HCT116 (cell line): ENCODE results near the gene TRPM4. TPM values are rescaled to one million over a fixed set of nuclear protein-coding genes. Genes with fewer than 3 reads are reported as not detected.
"Not testable (repeated sequence)": the region's sequence is repeated elsewhere in the genome, so short reads cannot be mapped to it uniquely, and the experiment has no call there.

Experiments
- ATAC-seq: fragments of 200-7000 bp; cut with Tn5 transposase; 2 replicates; pipeline ENCODE4 v1.9.1; 2020; ENCODE audit warnings: mild to moderate bottlenecking, moderate library complexity
- BruUV-seq: library from RNA; stranded (reverse); fragments of 400-500 nt; replicated peaks from 2 replicates; lab custom pipeline; 2021; lab: Mats Ljungman, UMichigan
- CTCF ChIA-PET: fragments of 300-600 bp; sonication (Branson Sonifier 250); formaldehyde crosslinking; loops from one replicate; lab custom pipeline; 2021; ENCODE audit warnings: antibody characterized with exemption; lab: Charles Lee
- POLR2A ChIA-PET: fragments of 300-600, 350-600 bp; sonication (Branson Sonifier 250); formaldehyde crosslinking; loops from one replicate; lab custom pipeline; 2021; ENCODE audit warnings: antibody characterized with exemption; lab: Charles Lee
- RAD21 ChIA-PET, 2 experiments: fragments of 300-600 bp; sonication (Branson Sonifier 250); formaldehyde crosslinking; loops; one replicate each; lab custom pipeline; 2023; ENCODE audit warnings: low total read pairs in 2 of 2; ENCODE audit not compliant: uncharacterized antibody in 2 of 2, unreplicated experiment in 2 of 2, low non-redundant PET in 1 of 2; lab: Charles Lee
- DNase-seq: peaks from one replicate; pipeline ENCODE4 v3.0.0-alpha.2; 2010; ENCODE audit warnings: low read depth, low spot score
- H2AFZ ChIP-seq: fragments of 200-600 bp; shearing (Covaris generic), sonication (generic); 2 replicates; pipeline ENCODE4 v1.6.1; 2017; ENCODE audit warnings: low read depth, mixed run types, mixed read lengths, antibody characterized with exemption, low read length; ENCODE audit not compliant: poor library complexity, severe bottlenecking
- H3K27ac ChIP-seq: 2 replicates; pipeline ENCODE4 v1.5.1; 2012; ENCODE audit warnings: low read depth, low read length
- H3K27me3 ChIP-seq: fragments of 200-600 bp; sonication (generic); 2 replicates; pipeline ENCODE4 v1.6.1; 2016; ENCODE audit warnings: mixed run types, low read length, mixed read lengths; ENCODE audit not compliant: insufficient read depth
- H3K36me3 ChIP-seq, 2 experiments: fragments of 200-500 bp in 1 of 2; fragments of 200-600 bp in 1 of 2; sonication (Bioruptor generic) in 1 of 2; sonication (generic) in 1 of 2; 2 replicates each; pipeline versions ENCODE4 v1.5.1 to v1.6.1; 2014 to 2016; ENCODE audit warnings: low read length in 2 of 2, inconsistent platforms in 1 of 2, mixed read lengths in 1 of 2, mixed run types in 1 of 2; ENCODE audit not compliant: insufficient read depth in 2 of 2, control insufficient read depth in 1 of 2
- H3K4me1 ChIP-seq, 2 experiments: fragments of 200-600 bp in 1 of 2; sonication (generic) in 1 of 2; 2 replicates each; pipeline versions ENCODE4 v1.5.1 to v1.6.1; 2012 to 2017; ENCODE audit warnings: low read length in 2 of 2, inconsistent platforms in 1 of 2, mild to moderate bottlenecking in 1 of 2, mixed read lengths in 1 of 2, mixed run types in 1 of 2, moderate library complexity in 1 of 2; ENCODE audit not compliant: insufficient read depth in 2 of 2, control insufficient read depth in 1 of 2
- H3K4me2 ChIP-seq: fragments of 200-600 bp; sonication (generic); 2 replicates; pipeline ENCODE4 v1.6.1; 2017; ENCODE audit warnings: mixed run types, low read length, mixed read lengths
- H3K4me3 ChIP-seq, 2 experiments: fragments of 200-600 bp in 1 of 2; sonication (generic) in 1 of 2; replicated peaks in 1 of 2; 2 replicates each; pipeline ENCODE4 v1.5.1; 2011 to 2016; ENCODE audit warnings: low read length in 2 of 2, control low read depth in 1 of 2, low read depth in 1 of 2, mild to moderate bottlenecking in 1 of 2, mixed read lengths in 1 of 2, mixed run types in 1 of 2
- H3K79me2 ChIP-seq: fragments of 200-600 bp; sonication (generic); 2 replicates; pipeline ENCODE4 v1.6.1; 2017; ENCODE audit warnings: mild to moderate bottlenecking, mixed run types, low read length, moderate library complexity, mixed read lengths; ENCODE audit not compliant: insufficient read depth
- H3K9ac ChIP-seq: fragments of 200-600 bp; sonication (generic); 2 replicates; pipeline ENCODE4 v1.6.1; 2016; ENCODE audit warnings: low read length, mixed read lengths
- H3K9me2 ChIP-seq: fragments of 200-600 bp; sonication (generic), shearing (Covaris generic); 2 replicates; pipeline ENCODE4 v1.6.1; 2017; ENCODE audit warnings: mixed run types, mild to moderate bottlenecking, moderate library complexity; ENCODE audit not compliant: insufficient read depth
- H3K9me3 ChIP-seq, 2 experiments: fragments of 200-500 bp in 1 of 2; fragments of 200-600 bp in 1 of 2; sonication (Bioruptor generic) in 1 of 2; sonication (generic) in 1 of 2; 2 replicates each; pipeline ENCODE4 v1.6.1; 2014 to 2017; ENCODE audit warnings: low read length in 2 of 2, mixed read lengths in 2 of 2, inconsistent platforms in 1 of 2, low read depth in 1 of 2, mild to moderate bottlenecking in 1 of 2, mixed run types in 1 of 2, moderate library complexity in 1 of 2; ENCODE audit not compliant: control insufficient read depth in 1 of 2, insufficient read depth in 1 of 2
- H4K20me1 ChIP-seq: fragments of 200-600 bp; sonication (generic), shearing (Covaris generic); 2 replicates; pipeline ENCODE4 v1.6.1; 2017; ENCODE audit warnings: mixed run types, mild to moderate bottlenecking, moderate library complexity; ENCODE audit not compliant: insufficient read depth
- CTCF ChIP-seq, 3 experiments: fragments of 200-600 bp in 1 of 3; sonication (generic) in 1 of 3; IDR thresholded peaks in 2 of 3; conservative IDR thresholded peaks in 1 of 3; 2 replicates each; pipeline ENCODE4 v1.5.1; 2012 to 2017; ENCODE audit warnings: low read depth in 2 of 3, low read length in 2 of 3, antibody characterized with exemption in 1 of 3, borderline replicate concordance in 1 of 3, control low read depth in 1 of 3, mild to moderate bottlenecking in 1 of 3, mixed read lengths in 1 of 3, mixed run types in 1 of 3, moderate library complexity in 1 of 3; ENCODE audit not compliant: insufficient read depth in 1 of 3
- EGR1 ChIP-seq: IDR thresholded peaks from 2 replicates; pipeline ENCODE4 v1.6.1; 2012; ENCODE audit warnings: low read depth
- EZH2phosphoT487 ChIP-seq: fragments of 200-600 bp; IDR thresholded peaks from 2 replicates; pipeline ENCODE4 v1.6.1; 2018; ENCODE audit warnings: antibody characterized with exemption, borderline replicate concordance
- FOSL1 ChIP-seq: IDR thresholded peaks from 2 replicates; pipeline ENCODE4 v1.6.1; 2012; ENCODE audit warnings: low read depth
- JUND ChIP-seq: IDR thresholded peaks from 2 replicates; pipeline ENCODE4 v1.6.1; 2012
- POLR2A ChIP-seq: IDR thresholded peaks from 2 replicates; pipeline ENCODE4 v1.7.0; 2011; ENCODE audit warnings: borderline replicate concordance; ENCODE audit not compliant: insufficient read depth, insufficient read length; ENCODE audit errors: extremely low read depth
- RAD21 ChIP-seq: IDR thresholded peaks from 2 replicates; pipeline ENCODE4 v1.6.1; 2012; ENCODE audit warnings: low read depth, mild to moderate bottlenecking
- SIN3A ChIP-seq: IDR thresholded peaks from 2 replicates; pipeline ENCODE4 v1.6.1; 2012; ENCODE audit warnings: low read depth
- SRF ChIP-seq: IDR thresholded peaks from 2 replicates; pipeline ENCODE4 v1.6.1; 2012; ENCODE audit warnings: low read depth
- ZNF274 ChIP-seq: fragments of 200-500 bp; sonication (Bioruptor generic); IDR thresholded peaks from 2 replicates; pipeline ENCODE4 v1.6.1; 2014; ENCODE audit warnings: mild to moderate bottlenecking, low read depth, low read length, inconsistent platforms
- intact Hi-C: fragments of 100-400 bp; cut with micrococcal nuclease; formaldehyde crosslinking; loops from 2 replicates; pipeline ENCODE4 v1.10.0; 2022
- total RNA-seq: library from RNA; stranded (reverse); gene quantifications from one replicate; pipeline ENCODE4 v1.2.1, GENCODE V29; 2021; ENCODE audit not compliant: unreplicated experiment
- TF ChIP-seq, protein P1 (sequence below): IDR thresholded peaks from 2 replicates; pipeline ENCODE4 v1.6.1; 2012
- TF ChIP-seq, protein P2 (sequence below): IDR thresholded peaks from 2 replicates; pipeline ENCODE4 v1.6.1; 2012; ENCODE audit warnings: low read depth
- TF ChIP-seq, protein P3 (sequence below): IDR thresholded peaks from 2 replicates; pipeline ENCODE4 v1.6.1; 2012

The TRPM4 gene
- total RNA-seq, 1 experiment from 2014 or later = 44.2 TPM

DNA sequence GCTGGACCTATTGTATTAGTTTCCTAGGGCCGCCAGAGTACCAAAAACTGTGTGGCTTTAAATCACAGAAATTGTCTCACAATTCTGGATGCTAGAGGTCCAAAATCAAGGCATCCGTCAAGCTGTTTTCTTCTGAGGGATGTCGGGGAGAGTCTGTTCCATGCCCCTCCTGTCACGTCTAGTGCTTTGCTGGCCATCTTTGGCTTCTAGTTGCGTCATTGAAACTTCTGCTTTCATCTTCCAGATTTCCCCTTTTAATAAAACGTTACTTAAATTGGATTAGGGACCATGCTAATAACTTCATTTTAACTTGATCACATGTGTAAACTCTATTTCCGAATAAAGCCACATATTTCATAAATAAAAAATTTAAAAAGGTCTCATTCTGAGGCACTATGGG lies 47.5 kb downstream of the TRPM4 start:
- H2AFZ ChIP-seq = no peak overlapping the region
- TF ChIP-seq JUND (no peak), POLR2A (no peak), EZH2phosphoT487 (no peak), ZNF274 (no peak), SRF (no peak), EGR1 (no peak), RAD21 (no peak), CTCF (IDR thresholded peaks at IDR 0.05 in 2 of 3, conservative IDR thresholded peaks at IDR 0.05 in 1 of 3; ENCODE audit: borderline replicate concordance in 1 of 3, insufficient read depth in 1 of 3, low read depth in 2 of 3, low read length in 2 of 3) (no peak), FOSL1 (no peak), SIN3A (no peak)
- TF ChIP-seq, protein P1, sequence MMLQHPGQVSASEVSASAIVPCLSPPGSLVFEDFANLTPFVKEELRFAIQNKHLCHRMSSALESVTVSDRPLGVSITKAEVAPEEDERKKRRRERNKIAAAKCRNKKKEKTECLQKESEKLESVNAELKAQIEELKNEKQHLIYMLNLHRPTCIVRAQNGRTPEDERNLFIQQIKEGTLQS = no peak
- TF ChIP-seq, protein P2, sequence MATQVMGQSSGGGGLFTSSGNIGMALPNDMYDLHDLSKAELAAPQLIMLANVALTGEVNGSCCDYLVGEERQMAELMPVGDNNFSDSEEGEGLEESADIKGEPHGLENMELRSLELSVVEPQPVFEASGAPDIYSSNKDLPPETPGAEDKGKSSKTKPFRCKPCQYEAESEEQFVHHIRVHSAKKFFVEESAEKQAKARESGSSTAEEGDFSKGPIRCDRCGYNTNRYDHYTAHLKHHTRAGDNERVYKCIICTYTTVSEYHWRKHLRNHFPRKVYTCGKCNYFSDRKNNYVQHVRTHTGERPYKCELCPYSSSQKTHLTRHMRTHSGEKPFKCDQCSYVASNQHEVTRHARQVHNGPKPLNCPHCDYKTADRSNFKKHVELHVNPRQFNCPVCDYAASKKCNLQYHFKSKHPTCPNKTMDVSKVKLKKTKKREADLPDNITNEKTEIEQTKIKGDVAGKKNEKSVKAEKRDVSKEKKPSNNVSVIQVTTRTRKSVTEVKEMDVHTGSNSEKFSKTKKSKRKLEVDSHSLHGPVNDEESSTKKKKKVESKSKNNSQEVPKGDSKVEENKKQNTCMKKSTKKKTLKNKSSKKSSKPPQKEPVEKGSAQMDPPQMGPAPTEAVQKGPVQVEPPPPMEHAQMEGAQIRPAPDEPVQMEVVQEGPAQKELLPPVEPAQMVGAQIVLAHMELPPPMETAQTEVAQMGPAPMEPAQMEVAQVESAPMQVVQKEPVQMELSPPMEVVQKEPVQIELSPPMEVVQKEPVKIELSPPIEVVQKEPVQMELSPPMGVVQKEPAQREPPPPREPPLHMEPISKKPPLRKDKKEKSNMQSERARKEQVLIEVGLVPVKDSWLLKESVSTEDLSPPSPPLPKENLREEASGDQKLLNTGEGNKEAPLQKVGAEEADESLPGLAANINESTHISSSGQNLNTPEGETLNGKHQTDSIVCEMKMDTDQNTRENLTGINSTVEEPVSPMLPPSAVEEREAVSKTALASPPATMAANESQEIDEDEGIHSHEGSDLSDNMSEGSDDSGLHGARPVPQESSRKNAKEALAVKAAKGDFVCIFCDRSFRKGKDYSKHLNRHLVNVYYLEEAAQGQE = no peak
- TF ChIP-seq, protein P3, sequence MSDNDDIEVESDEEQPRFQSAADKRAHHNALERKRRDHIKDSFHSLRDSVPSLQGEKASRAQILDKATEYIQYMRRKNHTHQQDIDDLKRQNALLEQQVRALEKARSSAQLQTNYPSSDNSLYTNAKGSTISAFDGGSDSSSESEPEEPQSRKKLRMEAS = no peak
- CTCF ChIA-PET = interaction anchor here (0.7 kb wide), 1 partner anchor 12 kb away, joined by 3 read pairs; no protein-coding TSS in a partner anchor

GRCh38 chr19:49209502-49209901 lies 51.9 kb downstream of the TRPM4 start:
- H3K4me3 ChIP-seq, DNase-seq, H4K20me1 ChIP-seq, H3K4me2 ChIP-seq, RAD21 ChIA-PET, BruUV-seq, ATAC-seq, H3K9ac ChIP-seq, H3K79me2 ChIP-seq, POLR2A ChIA-PET, H3K27me3 ChIP-seq, H2AFZ ChIP-seq, H3K27ac ChIP-seq, H3K9me2 ChIP-seq, H3K9me3 ChIP-seq: not testable (repeated sequence)
- peaks cover 10 to 13% of the 10 kb centered on the region in 2 experiments for H3K4me1 ChIP-seq
- CTCF ChIA-PET = interaction anchor here (1.5 to 3.2 kb wide), 6 partner anchors 8 to 191 kb away, joined by 6 to 40 read pairs (median 9); no protein-coding TSS in a partner anchor
- peaks cover 0 to 12% of the 10 kb centered on the region in 2 experiments; a peak in 2 of 4 replicates for H3K36me3 ChIP-seq
- intact Hi-C loops = loop anchor here (2.0 kb wide), 1 partner anchor 211 kb away; no protein-coding TSS in a partner anchor

More for the DNA sequence above, 47.5 kb downstream of the TRPM4 start:
- RAD21 ChIA-PET = no interaction called here
- BruUV-seq = no TSS peak
- peaks cover 9 to 25% of the 10 kb centered on the region in 2 experiments; a peak in 3 of 4 replicates for H3K36me3 ChIP-seq
- H3K9ac ChIP-seq = no peak overlapping the region
- no peak overlapping the region for H3K4me2 ChIP-seq
- intact Hi-C loops = no loop called here
- no peaks in the 10 kb centered on the region for H3K9me2 ChIP-seq
- H3K79me2 ChIP-seq = no peaks in the 10 kb centered on the region
- peaks cover 10 to 13% of the 10 kb centered on the region in 2 experiments for H3K4me1 ChIP-seq
- POLR2A ChIA-PET = no interaction called here
- ATAC-seq = no peak
- DNase-seq = no peak
- H3K27ac ChIP-seq = no peak overlapping the region
- no peak overlapping the region for H3K4me3 ChIP-seq
- H3K9me3 ChIP-seq = no peaks in the 10 kb centered on the region
- no peaks in the 10 kb centered on the region for H3K27me3 ChIP-seq
- H4K20me1 ChIP-seq = no peaks in the 10 kb centered on the region
